ENCODE results near the gene ENO1. TPM values are rescaled to one million over a fixed set of nuclear protein-coding genes. Genes with fewer than 3 reads are reported as not detected.

Gene ENO1
- total and polyA plus RNA-seq, 10 of the 15 experiments (the other 5 are each of a cell fraction or from before 2014, with no cell fraction given): 1,850 to 4,219 (median 2,331) TPM

GRCh38 chr1:8817412-8818324, 60.8 kb downstream of the ENO1 start, which contains the start of gene RERE (continued):
- 0 out of 2 replicates have a peak, but pooled peaks have one; percentile 36 for TF ChIP-seq ZNF592 (IDR thresholded peaks at IDR 0.05)
- TF ChIP-seq RB1 (IDR thresholded peaks at IDR 0.05; ENCODE audit: borderline replicate concordance): peak; percentile 44; the same call in 1 of the 2 replicates
- no peak for TF ChIP-seq SUPT20H (IDR thresholded peaks at IDR 0.05; ENCODE audit: borderline replicate concordance, control insufficient read depth, low read depth, low read length)
- no peak for TF ChIP-seq TCF3 (IDR thresholded peaks at IDR 0.05; ENCODE audit: borderline replicate concordance, insufficient read depth, low read depth, low read length)
- TF ChIP-seq ATF2 (IDR thresholded peaks at IDR 0.05; ENCODE audit: low read length): no peak
- TF ChIP-seq KDM1A (IDR thresholded peaks at IDR 0.05; ENCODE audit: borderline replicate concordance): no peak
- TF ChIP-seq STAT3 (IDR thresholded peaks at IDR 0.05; ENCODE audit: low read depth, low read length): no peak
- 0 out of 6 replicates have a peak, but pooled peaks of 1 of the 3 experiments have one; percentile 0 for TF ChIP-seq CTCF (IDR thresholded peaks at IDR 0.05 in 2 of 3, conservative IDR thresholded peaks at IDR 0.05 in 1 of 3; ENCODE audit: control insufficient read depth in 2 of 3, extremely low read depth in 1 of 3, insufficient read depth in 1 of 3, low read depth in 3 of 3, low read length in 3 of 3)
- TF ChIP-seq E2F4 (IDR thresholded peaks at IDR 0.05; ENCODE audit: low read depth, low read length): no peak
- TF ChIP-seq BHLHE40 (IDR thresholded peaks at IDR 0.05; ENCODE audit: borderline replicate concordance in 1 of 2, low read depth in 2 of 2, low read length in 1 of 2): peak; percentile 19 to 62; a peak in 2 of 4 replicates
- TF ChIP-seq RBBP5 (conservative IDR thresholded peaks at IDR 0.05): no peak
- no peak for TF ChIP-seq HDAC2 (IDR thresholded peaks at IDR 0.05)
- TF ChIP-seq BMI1 (IDR thresholded peaks at IDR 0.05; ENCODE audit: borderline replicate concordance): no peak
- no peak for TF ChIP-seq SMC3 (IDR thresholded peaks at IDR 0.05; ENCODE audit: borderline replicate concordance, low read length)
- no peak; the same call in 1 of the 2 replicates for TF ChIP-seq CREM (IDR thresholded peaks at IDR 0.05; ENCODE audit: low read depth)
- TF ChIP-seq TAF1 (IDR thresholded peaks at IDR 0.05; ENCODE audit: borderline replicate concordance, low read depth, low read length): peak; percentile 91
- no peak for TF ChIP-seq KLF5 (IDR thresholded peaks at IDR 0.05; ENCODE audit: partially characterized antibody)
- TF ChIP-seq ZNF622 (IDR thresholded peaks at IDR 0.05): no peak
- no peak for TF ChIP-seq EED (IDR thresholded peaks at IDR 0.05; ENCODE audit: low read depth)
- peak; percentile 66 for TF ChIP-seq DPF2 (IDR thresholded peaks at IDR 0.05)
- peak; percentile 92 for TF ChIP-seq POLR2A (IDR thresholded peaks at IDR 0.05; ENCODE audit: low read depth, low read length)
- no peak for TF ChIP-seq RCOR1 (conservative IDR thresholded peaks at IDR 0.05; ENCODE audit: low read depth, low read length)

Measured in GM12878 (cell line).